AG09319 (cell line): Measurements from ENCODE around the gene CAMK2A.

ENCODE experiments used
- DNase-seq: peaks from one replicate; pipeline ENCODE4 v3.0.0-alpha.2; 2010; ENCODE audit warnings: low read depth; ENCODE audit errors: extremely low read depth
- CTCF ChIP-seq: IDR thresholded peaks from 2 replicates; pipeline ENCODE4 v1.5.1; 2011; ENCODE audit warnings: low read depth, mild to moderate bottlenecking, inconsistent platforms, low read length, moderate library complexity

The CAMK2A gene

GRCh38 chr5:150188146-150188842 is 101.3 kb downstream of the CAMK2A start:
- TF ChIP-seq CTCF, result no peak
- DNase-seq, result no peak

- DNase-seq, result no peak
- no peak for TF ChIP-seq CTCF
These were observed 102.7 kb downstream of the CAMK2A start for GRCh38 chr5:150186897-150187296.

DNA sequence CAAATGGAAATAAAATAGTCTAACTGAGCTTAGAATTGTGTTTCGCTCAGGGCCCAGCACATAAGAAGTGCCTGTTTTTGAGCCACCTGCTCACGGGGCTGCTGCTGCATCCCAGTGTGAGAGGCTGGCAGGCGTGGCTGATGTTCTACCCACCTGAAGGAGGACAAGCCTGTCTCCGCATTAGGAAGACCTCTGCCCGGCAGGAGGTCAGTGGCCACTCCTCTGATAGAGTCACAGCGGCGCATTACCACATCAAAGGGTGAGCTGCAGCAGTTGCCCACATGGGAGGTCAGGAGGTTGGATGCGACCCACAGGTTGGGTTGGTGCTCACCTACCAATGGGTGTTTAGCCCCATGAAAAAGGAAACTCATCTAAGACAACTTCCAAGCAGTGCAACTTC is 103.4 kb downstream of the CAMK2A start:
- no peak for DNase-seq
- no peak for TF ChIP-seq CTCF

DNA sequence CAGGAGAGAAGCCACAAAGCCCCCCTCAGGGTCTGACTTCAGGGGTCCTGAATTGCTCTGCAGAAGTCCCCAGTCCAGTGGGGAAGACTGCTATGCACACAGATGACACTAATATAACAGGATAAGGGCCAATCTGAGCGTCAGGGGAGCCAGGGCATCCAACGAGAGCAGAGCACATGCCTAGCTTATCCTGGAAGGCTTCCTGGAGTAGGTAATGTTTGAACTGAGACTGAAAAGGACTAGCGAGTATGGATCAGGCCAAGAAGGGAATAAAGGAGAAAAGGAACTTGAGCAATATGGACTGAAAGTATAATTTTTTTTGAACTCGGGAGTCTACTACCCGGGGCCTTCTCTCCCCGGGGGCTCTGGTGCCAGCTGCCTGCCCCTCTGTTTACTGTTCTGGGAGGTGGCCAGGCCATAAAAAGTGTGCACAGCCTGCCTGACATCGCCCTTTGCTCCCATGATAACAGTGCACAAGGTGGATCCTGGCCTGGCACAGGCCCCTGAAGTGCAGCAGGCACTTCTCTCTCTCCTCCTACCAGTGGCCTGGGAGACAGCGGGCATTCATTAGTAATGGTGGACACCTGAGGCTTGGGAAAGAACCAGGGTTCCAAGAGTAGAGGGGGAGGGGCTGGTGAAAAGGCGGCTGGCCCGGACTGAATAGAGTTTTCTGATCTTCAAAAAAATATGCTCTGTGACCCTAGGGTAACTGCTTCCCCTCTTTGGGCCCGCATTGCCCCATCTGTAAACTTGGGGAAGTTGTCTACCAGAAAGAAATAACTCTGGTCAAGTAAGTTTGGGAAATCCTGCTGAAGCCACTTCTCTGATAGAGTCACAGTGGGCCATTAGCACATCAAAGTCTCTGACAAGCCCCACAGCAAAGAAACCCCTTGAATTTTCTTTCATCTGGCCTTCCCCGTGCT is 104.3 kb downstream of the CAMK2A start:
- DNase-seq, result no peak
- no peak for TF ChIP-seq CTCF

- TF ChIP-seq CTCF, result no peak
- DNase-seq, result no peak
These were observed 105.6 kb downstream of the CAMK2A start for GRCh38 chr5:150184006-150184405.

DNA sequence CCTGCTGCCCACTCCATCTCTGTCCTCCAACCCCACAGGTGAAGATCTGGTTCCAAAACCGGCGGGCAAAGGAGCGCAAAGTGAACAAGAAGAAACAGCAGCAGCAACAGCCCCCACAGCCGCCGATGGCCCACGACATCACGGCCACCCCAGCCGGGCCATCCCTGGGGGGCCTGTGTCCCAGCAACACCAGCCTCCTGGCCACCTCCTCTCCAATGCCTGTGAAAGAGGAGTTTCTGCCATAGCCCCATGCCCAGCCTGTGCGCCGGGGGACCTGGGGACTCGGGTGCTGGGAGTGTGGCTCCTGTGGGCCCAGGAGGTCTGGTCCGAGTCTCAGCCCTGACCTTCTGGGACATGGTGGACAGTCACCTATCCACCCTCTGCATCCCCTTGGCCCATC is 106.1 kb downstream of the CAMK2A start:
- TF ChIP-seq CTCF, result no peak

DNA sequence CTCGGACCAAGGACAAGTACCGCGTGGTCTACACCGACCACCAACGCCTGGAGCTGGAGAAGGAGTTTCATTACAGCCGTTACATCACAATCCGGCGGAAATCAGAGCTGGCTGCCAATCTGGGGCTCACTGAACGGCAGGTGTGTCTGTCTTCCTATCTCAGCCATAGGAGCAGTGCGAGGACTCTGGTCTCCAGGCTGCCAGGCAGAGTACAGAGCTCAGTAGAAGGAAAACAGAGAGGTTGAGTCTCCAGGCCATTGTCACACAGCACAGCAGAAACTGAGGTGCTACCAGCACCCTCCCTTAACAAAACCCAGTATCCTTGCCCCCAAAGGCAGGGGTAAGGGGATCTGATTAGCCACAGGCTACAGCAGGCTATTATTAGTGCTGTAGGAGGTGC is 106.8 kb downstream of the CAMK2A start:
- no peak for TF ChIP-seq CTCF

More for the DNA sequence above, 106.1 kb downstream of the CAMK2A start:
- no peak for DNase-seq

More for the DNA sequence above, 106.8 kb downstream of the CAMK2A start:
- DNase-seq, result no peak
